HUES48 (cell line): Measurements from ENCODE around the gene AKAP6.

Experiments used
- H3K27ac ChIP-seq: one replicate; pipeline ENCODE4 v1.7.0; 2013; ENCODE audit warnings: low read depth, low read length, inconsistent platforms
- H3K27me3 ChIP-seq: 2 replicates; pipeline ENCODE4 v1.6.1; 2013; ENCODE audit warnings: mild to moderate bottlenecking, low read length; ENCODE audit not compliant: control insufficient read depth, insufficient read depth
- H3K36me3 ChIP-seq: 2 replicates; pipeline ENCODE4 v1.6.1; 2013; ENCODE audit warnings: low read length; ENCODE audit not compliant: control insufficient read depth, insufficient read depth
- H3K4me1 ChIP-seq: 2 replicates; pipeline ENCODE4 v1.6.1; 2013; ENCODE audit warnings: mild to moderate bottlenecking, low read length; ENCODE audit not compliant: control insufficient read depth, insufficient read depth
- H3K4me3 ChIP-seq: 2 replicates; pipeline ENCODE4 v1.5.1; 2013; ENCODE audit warnings: mild to moderate bottlenecking, low read depth, low read length
- H3K9ac ChIP-seq: 2 replicates; pipeline ENCODE4 v1.6.1; 2013; ENCODE audit warnings: mild to moderate bottlenecking, low read depth, low read length, moderate library complexity
- H3K9me3 ChIP-seq: 2 replicates; pipeline ENCODE4 v1.6.1; 2013; ENCODE audit warnings: low read length; ENCODE audit not compliant: control insufficient read depth, insufficient read depth

Gene AKAP6

GRCh38 chr14:32756173-32756572, 427.1 kb downstream of the AKAP6 start:
- Histone ChIP-seq H3K4me1 (no peaks in the 10 kb centered on the region), H3K36me3 (no peaks in the 10 kb centered on the region)

GRCh38 chr14:32756775-32757174, 427.7 kb downstream of the AKAP6 start:
- H3K9ac ChIP-seq = no peak overlapping the region
- H3K4me1 ChIP-seq = no peaks in the 10 kb centered on the region
- no peaks in the 10 kb centered on the region for H3K9me3 ChIP-seq
- H3K27me3 ChIP-seq = no peaks in the 10 kb centered on the region
- H3K27ac ChIP-seq = no peak overlapping the region
- no peaks in the 10 kb centered on the region for H3K36me3 ChIP-seq
- H3K4me3 ChIP-seq = no peak overlapping the region

More at GRCh38 chr14:32756173-32756572, 427.1 kb downstream of the AKAP6 start:
- Histone ChIP-seq H3K9me3 (no peaks in the 10 kb centered on the region), H3K9ac (no peak overlapping the region), H3K4me3 (no peak overlapping the region), H3K27ac (no peak overlapping the region), H3K27me3 (no peaks in the 10 kb centered on the region)

- no peaks in the 10 kb centered on the region for H3K27me3 ChIP-seq
- H3K4me3 ChIP-seq = no peak overlapping the region
- H3K9me3 ChIP-seq = no peaks in the 10 kb centered on the region
- no peak overlapping the region for H3K27ac ChIP-seq
- no peaks in the 10 kb centered on the region for H3K4me1 ChIP-seq
- H3K9ac ChIP-seq = no peak overlapping the region
- H3K36me3 ChIP-seq = no peaks in the 10 kb centered on the region
Measured at GRCh38 chr14:32757568-32757967, 428.5 kb downstream of the AKAP6 start.

GRCh38 chr14:32761381-32761968, 432.4 kb downstream of the AKAP6 start:
- Histone ChIP-seq H3K27ac (no peak overlapping the region), H3K9me3 (no peaks in the 10 kb centered on the region), H3K27me3 (no peaks in the 10 kb centered on the region), H3K9ac (no peak overlapping the region), H3K4me1 (no peaks in the 10 kb centered on the region), H3K4me3 (no peak overlapping the region), H3K36me3 (no peaks in the 10 kb centered on the region)

DNA sequence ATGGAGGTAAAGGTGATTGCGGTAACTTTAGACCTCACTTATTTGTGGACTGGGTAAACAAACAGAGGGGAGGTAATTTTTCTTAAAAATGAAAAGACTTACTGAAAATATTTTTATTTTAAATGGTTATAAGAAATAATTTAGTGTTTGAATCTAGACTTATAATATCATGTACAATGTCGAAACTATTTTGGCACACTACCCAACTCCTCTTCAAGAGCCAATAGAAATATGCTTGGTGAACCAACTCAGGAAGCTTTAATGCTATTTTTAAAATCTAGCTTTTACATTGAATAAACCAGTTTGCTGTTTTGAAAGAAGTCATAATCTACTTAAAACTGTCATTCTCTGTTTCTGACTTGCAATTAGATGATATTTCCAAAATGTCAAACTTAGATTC, 433.8 kb downstream of the AKAP6 start:
- no peak overlapping the region for H3K27ac ChIP-seq

GRCh38 chr14:32763673-32764072, 434.6 kb downstream of the AKAP6 start:
- Histone ChIP-seq H3K4me3 (no peak overlapping the region), H3K4me1 (no peaks in the 10 kb centered on the region), H3K9me3 (no peaks in the 10 kb centered on the region), H3K27ac (no peak overlapping the region), H3K9ac (no peak overlapping the region), H3K36me3 (no peaks in the 10 kb centered on the region), H3K27me3 (no peaks in the 10 kb centered on the region)

More for the DNA sequence above, 433.8 kb downstream of the AKAP6 start:
- Histone ChIP-seq H3K9me3 (no peaks in the 10 kb centered on the region), H3K27me3 (no peaks in the 10 kb centered on the region), H3K9ac (no peak overlapping the region), H3K4me1 (no peaks in the 10 kb centered on the region), H3K4me3 (no peak overlapping the region), H3K36me3 (no peaks in the 10 kb centered on the region)

DNA sequence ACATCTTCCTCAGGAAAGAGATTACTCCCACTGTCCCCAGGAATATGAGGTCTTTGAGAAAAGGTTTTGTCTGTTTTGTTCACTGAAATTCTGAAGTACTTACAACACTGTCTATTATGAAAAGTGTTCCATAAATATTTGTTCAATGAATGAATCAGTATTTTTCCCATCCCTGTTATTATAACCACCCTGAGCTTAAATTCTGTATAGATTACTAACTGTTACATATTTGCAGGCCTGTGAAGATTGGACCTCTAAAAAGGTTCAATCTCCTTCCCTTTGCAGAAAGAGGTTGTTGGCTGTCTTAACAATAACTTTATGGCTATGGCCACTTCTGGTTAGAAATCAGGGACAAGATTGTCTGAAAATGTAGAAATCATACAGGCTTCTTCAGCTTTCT, 435.0 kb downstream of the AKAP6 start:
- H3K9ac ChIP-seq = no peak overlapping the region

DNA sequence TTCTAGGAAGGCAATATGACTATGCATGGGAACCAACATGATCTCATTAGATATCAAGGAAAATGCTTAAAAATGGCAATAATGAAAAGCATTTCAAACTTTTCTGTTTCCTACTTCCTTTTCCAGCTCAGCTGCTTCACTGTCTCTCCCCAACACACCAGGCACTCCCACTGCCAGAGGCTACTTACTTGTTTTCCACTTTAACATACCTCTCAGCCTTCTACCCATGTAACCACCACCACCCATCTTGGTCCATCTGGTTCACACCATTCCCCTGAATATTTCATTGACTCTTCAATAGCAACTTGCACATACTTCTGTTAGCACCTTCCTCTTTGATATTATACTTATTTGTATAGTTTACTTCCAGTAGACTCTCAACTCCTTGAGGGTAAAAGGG, 441.3 kb downstream of the AKAP6 start:
- Histone ChIP-seq H3K4me1 (no peaks in the 10 kb centered on the region), H3K27ac (no peak overlapping the region), H3K27me3 (no peaks in the 10 kb centered on the region), H3K9me3 (no peaks in the 10 kb centered on the region), H3K9ac (no peak overlapping the region), H3K4me3 (no peak overlapping the region), H3K36me3 (no peaks in the 10 kb centered on the region)

More for the DNA sequence above, 435.0 kb downstream of the AKAP6 start:
- Histone ChIP-seq H3K36me3 (no peaks in the 10 kb centered on the region), H3K9me3 (no peaks in the 10 kb centered on the region), H3K4me3 (no peak overlapping the region), H3K4me1 (no peaks in the 10 kb centered on the region), H3K27me3 (no peaks in the 10 kb centered on the region), H3K27ac (no peak overlapping the region)

DNA sequence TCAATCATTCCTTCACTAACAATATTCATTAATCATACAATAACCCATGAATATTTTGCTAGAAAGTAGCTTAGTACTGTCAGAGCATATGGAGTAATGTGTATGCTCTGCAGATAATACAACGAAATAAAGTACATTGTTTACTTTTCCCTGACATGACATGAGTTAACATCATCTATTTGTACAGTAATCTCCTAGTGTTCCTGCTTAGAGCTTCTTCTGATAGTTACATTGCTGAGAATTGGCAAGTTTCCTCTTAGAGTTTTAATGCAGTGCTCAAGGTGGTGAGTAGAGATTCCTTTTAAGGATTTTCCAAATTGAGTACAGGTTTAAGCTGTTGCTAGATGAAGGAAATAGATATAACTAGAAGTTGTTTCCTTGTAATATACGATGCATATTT, 445.1 kb downstream of the AKAP6 start:
- no peak overlapping the region for H3K9ac ChIP-seq
- H3K9me3 ChIP-seq = no peaks in the 10 kb centered on the region
- H3K27me3 ChIP-seq = no peaks in the 10 kb centered on the region
- H3K27ac ChIP-seq = no peak overlapping the region
- no peaks in the 10 kb centered on the region for H3K4me1 ChIP-seq
- no peaks in the 10 kb centered on the region for H3K36me3 ChIP-seq
- H3K4me3 ChIP-seq = no peak overlapping the region

- Histone ChIP-seq H3K9me3 (no peaks in the 10 kb centered on the region), H3K36me3 (no peaks in the 10 kb centered on the region), H3K9ac (no peak overlapping the region), H3K4me3 (no peak overlapping the region), H3K4me1 (no peaks in the 10 kb centered on the region), H3K27me3 (no peaks in the 10 kb centered on the region), H3K27ac (no peak overlapping the region)
Measured at GRCh38 chr14:32779840-32780239, 450.7 kb downstream of the AKAP6 start.

DNA sequence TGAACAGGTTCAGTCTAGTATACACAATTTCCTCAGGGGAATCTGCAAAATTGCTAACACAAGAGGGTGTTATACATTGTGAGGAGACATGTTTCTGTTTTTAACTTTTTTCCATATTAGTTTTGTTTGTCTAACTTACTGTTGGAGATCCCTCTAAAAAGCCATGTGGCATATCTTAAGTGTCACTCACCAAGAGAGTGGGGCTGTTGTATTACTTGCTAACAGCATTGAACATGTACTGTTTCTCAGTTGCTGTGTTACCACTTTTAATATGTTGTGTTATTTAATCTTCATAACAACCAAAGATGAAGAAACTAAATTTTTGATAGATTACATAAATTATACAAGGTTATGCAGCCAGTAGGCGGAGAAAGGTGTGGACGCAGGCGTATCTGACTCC, 455.3 kb downstream of the AKAP6 start:
- H3K27ac ChIP-seq = no peak overlapping the region

GRCh38 chr14:32785585-32785984, 456.5 kb downstream of the AKAP6 start:
- H3K4me3 ChIP-seq = no peak overlapping the region
- H3K36me3 ChIP-seq = no peaks in the 10 kb centered on the region
- no peaks in the 10 kb centered on the region for H3K4me1 ChIP-seq
- no peaks in the 10 kb centered on the region for H3K27me3 ChIP-seq
- no peak overlapping the region for H3K9ac ChIP-seq
- no peak overlapping the region for H3K27ac ChIP-seq
- H3K9me3 ChIP-seq = no peaks in the 10 kb centered on the region

More for the DNA sequence above, 455.3 kb downstream of the AKAP6 start:
- no peaks in the 10 kb centered on the region for H3K4me1 ChIP-seq
- no peaks in the 10 kb centered on the region for H3K9me3 ChIP-seq
- no peaks in the 10 kb centered on the region for H3K27me3 ChIP-seq
- H3K36me3 ChIP-seq = no peaks in the 10 kb centered on the region
- no peak overlapping the region for H3K4me3 ChIP-seq
- no peak overlapping the region for H3K9ac ChIP-seq
